ENCODE data around the gene COL23A1.

The COL23A1 gene

GRCh38 chr5:178529080-178529479, 61.1 kb downstream of the COL23A1 start:
- no peak for DNase-seq

DNA sequence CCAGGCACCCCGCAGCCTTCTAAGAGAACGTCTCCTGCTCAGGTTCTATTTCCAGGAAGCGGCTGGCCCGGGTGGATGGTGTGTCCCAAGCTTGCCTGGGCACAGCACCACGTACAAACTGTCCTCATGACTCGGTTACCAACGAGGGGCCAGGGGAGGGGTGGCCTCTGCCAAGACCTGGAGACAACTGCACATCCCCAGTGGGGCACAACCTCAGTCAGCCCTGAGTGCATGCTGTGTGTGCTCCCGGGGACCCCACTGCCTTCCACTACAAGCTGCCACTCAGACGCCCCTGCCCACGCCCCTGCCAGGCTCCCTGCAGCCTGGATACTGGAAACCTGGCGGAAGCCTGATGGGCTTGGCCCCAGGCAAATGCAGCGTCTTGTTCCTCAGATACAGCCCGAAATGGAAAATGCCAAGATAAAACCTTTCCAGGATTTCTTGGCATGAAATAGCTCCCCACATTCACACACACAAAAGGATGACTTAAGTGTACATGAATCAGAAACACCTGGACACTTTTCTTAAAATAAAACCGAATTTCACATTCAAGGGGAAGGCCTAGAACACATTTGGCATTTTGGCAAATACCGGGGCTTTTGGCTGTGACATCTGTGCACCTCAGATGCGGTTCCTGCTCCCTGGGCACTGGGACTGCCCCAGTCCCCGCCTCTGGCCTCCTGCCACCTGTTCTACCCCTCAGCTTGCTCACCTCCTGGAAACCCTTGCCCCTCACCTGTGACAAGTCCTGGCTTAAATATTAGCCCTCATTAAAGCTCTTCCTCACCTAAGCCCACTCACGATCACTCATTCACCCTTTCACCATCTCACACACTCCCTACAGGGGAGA, 62.5 kb downstream of the COL23A1 start:
- no peak for DNase-seq

GRCh38 chr5:178526773-178527457, 63.3 kb downstream of the COL23A1 start:
- no peak for DNase-seq

- DNase-seq, result no peak
Observed at GRCh38 chr5:178525906-178526732, 64.1 kb downstream of the COL23A1 start.

DNA sequence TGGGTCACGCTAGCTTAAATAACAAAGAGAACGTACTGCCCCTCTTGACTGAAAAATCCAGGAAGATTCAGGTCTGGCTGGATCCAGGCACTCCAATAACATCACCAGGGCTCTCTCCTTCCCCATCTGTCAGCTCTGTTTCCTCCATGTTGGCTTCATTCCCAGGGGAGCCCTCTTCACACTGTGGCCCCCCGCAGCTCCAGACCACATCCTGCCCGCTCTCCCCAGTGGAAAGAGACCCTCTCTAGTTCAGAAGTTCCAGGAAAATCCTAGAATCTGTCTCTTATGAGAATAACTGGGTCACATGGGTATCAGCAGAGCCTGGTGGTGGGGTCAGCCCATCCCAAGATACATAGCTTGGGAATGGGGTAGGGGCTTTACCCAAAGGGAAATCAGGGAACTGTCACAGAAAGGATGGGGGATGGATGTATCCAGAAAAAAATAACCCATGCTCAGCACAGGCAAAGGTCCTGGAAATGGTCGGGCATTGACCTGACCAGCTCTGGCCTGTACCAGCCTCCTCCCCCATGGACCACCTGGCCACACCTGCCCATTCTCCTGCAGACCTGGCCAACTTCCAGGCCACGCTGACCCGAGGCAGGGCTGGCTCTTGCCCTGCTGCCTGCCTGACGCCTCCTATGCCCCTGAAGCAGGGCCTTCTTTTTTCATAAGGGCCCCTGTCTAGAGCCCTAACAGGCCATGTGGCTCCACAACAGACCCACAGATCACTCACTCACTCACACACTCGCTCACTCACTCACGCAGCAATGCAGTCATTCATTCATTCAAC, 65.9 kb downstream of the COL23A1 start:
- no peak for DNase-seq

GRCh38 chr5:178522361-178522760, 67.8 kb downstream of the COL23A1 start:
- DNase-seq, result no peak

GRCh38 chr5:178520851-178521250, 69.3 kb downstream of the COL23A1 start:
- no peak for DNase-seq

DNA sequence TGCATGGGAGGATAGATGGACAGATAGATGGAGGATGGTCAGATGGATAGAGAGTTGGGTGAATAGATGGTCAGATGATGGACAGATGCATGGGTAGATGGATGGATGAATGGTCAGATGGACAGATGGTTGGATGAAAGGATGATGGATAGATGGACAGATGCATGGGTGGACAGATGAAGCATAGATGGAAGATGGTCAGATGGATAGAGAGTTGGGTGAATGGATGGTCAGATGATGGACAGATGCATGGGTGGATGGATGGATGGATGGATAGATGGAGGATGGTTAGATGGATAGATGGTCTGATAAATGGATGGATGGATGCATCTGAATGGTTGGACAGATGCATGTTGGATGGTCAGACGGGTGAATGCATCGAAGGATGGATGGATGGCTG, 70.4 kb downstream of the COL23A1 start:
- DNase-seq, result no peak

- no peak for DNase-seq
Observed at GRCh38 chr5:178519155-178519554, 71.0 kb downstream of the COL23A1 start.

DNA sequence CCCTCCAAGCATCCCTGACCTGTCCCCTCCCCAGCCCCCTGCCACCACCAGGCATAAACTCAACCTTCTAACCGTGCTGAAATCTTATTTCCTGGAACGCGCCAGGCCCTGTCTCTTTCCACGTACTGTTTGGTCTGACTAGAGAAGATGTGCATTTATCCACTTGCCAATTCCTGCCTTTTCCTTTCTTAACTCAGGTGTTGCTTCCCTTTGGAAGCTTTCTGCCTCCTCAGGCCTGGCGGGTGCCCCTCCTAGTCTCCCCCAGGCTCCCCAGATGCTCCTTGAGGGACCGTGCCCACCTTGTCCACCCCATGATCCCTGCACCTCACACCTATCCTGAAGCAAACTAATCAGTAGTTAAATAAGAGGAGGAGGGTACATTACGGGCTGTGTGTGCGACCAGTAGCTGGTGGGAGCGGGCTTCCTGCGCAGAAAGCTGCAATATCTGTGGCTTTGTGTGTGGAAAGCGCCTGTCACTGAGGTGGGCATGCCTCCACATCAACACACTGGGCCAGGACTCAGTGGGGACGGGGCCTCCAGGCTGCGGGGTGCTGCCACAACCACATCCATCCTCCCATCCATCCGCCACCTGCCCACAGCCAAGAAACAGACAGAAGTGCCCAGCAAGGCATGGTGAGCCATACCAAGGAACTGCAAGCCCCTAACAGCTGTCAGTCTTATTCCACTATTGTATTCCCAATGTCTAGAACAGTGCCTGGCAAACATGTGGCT, 73.5 kb downstream of the COL23A1 start:
- no peak for DNase-seq

GRCh38 chr5:178515776-178516503, 74.3 kb downstream of the COL23A1 start:
- no peak for DNase-seq

- no peak for DNase-seq
Observed at GRCh38 chr5:178514851-178515418, 75.3 kb downstream of the COL23A1 start.

- no peak for DNase-seq
Observed at GRCh38 chr5:178511172-178511571, 79.0 kb downstream of the COL23A1 start.

DNA sequence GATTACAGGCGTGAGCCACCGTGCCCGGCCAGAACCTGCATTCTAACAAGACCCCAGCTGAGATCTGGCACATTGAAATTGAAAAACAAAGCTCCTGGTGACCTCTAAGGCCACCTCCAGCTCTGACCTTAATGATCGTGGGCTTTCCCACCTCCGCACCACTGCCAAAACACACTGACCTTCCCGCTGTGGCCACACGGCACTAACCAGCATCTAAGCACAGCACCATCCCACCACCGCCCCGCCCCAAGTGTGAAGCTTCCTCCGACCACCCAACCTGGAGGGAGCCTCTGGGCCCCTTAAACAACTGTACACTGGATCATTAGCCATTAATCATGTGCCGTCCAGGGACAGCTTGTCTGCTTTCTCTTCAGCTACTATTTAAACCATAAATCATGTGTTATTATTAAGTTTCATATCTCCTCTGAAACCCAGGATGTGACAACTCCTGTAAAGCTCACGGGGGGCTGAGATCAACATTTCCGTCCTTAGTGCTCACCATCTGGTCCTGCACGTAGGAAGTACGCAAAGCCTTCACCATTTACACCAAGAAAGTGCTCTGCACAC, 80.6 kb downstream of the COL23A1 start:
- no peak for DNase-seq

GRCh38 chr5:178507151-178507932, 82.9 kb downstream of the COL23A1 start:
- no peak for DNase-seq

GRCh38 chr5:178505639-178506407, 84.4 kb downstream of the COL23A1 start:
- no peak for DNase-seq

DNA sequence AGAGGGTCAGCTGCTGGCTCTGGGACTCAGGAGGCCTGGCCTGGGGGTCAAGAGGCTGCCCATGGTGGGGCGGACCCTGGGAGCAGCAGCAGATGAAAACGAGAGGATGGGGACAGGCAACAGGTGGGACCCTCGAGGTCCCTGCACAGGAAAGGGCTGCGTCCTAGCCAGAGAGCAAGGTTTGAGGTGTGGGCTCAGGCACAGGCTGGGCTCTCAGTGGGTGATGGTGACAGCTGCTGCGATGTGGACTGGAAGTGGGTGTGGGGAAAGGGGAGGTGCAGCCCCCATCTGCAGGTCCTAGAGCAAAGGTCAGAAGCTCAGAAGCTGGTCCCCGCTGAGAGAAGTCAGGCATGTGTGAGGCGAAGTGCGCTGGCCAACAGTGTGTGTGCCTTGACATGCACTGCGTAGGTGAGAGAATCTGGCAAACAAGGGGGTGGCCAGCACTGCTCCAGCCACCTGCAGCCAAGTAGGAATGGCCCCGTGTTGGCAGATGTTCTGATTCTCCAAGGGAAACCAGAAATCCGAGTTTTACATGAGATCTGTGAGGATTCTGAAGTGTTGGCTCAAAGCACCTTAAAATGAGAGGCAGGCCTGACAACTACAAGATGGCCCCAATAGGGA, 85.7 kb downstream of the COL23A1 start:
- DNase-seq, result no peak

- DNase-seq, result no peak
Observed at GRCh38 chr5:178502401-178503100, 87.6 kb downstream of the COL23A1 start.
